ENCODE data around the gene UBALD1.

- TF ChIP-seq EZH2 (IDR thresholded peaks at IDR 0.05; ENCODE audit: borderline replicate concordance, low read length), result no peak
- no peak for TF ChIP-seq CTCF (conservative IDR thresholded peaks at IDR 0.05 in 1 of 2, IDR thresholded peaks at IDR 0.05 in 1 of 2; ENCODE audit: extremely low read depth in 1 of 2, insufficient read depth in 1 of 2, low read depth in 1 of 2, low read length in 2 of 2)
These were observed 20.1 kb upstream of the UBALD1 start for GRCh38 chr16:4634768-4635167.

Data from mammary epithelial cell (primary cell).